ENCODE measurements around the gene MAEA.

The MAEA gene

DNA sequence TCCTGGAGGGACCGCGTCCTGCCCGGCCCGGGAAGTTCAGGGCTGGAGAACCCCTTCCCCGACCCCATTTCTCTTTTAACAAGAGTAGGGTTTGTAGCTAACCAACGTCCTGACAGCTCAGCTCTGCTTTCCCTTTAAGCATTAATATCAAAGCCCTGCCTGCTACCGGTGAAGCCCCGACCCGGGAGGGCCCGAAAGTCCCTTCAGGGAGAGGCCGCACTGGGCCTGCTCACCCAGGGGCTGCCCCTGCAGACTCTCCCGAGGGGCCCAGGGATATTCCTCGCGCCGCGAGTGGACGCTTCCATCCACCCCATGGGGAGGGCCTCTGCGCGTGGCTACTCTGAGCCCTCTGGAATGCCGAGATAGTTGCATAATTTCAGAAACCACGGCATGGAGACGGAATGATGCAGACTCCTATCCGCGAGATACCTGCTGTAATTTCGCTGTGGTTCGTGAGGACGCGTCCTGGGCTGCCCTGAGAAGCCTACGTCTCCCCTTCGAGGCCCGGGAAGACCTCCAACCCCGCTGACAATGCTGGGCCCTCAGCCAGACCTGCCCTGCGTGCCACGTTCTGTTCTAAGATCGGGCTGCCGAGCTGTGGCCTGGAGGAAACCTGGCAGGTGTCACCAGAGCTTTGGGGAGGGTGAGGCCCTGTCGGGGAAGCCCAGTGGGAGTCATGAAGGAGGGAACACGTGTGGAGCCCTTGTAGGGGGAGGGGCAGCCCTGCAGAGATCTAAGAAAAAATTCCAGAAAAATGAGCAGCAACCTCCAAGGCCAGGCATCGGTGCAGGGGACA lies 39.8 kb upstream of the MAEA start:
- peak in 1 of 56 donors; percentile 57 for DNase-seq

DNA sequence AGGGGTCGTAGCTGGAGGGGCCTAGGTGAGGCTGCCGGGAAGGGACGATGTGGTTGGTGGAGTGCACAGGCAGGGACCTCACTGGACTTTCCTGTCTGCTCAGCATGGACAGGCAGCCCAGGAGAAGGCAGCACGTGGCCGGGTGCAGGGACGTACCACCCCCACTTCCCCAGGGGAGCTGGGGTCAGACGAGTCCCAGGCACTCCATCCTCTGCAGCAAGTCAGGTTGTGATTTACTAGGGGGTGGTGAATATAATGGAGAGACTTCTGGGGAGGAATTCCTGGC lies 39.2 kb upstream of the MAEA start:
- no peak for DNase-seq

DNA sequence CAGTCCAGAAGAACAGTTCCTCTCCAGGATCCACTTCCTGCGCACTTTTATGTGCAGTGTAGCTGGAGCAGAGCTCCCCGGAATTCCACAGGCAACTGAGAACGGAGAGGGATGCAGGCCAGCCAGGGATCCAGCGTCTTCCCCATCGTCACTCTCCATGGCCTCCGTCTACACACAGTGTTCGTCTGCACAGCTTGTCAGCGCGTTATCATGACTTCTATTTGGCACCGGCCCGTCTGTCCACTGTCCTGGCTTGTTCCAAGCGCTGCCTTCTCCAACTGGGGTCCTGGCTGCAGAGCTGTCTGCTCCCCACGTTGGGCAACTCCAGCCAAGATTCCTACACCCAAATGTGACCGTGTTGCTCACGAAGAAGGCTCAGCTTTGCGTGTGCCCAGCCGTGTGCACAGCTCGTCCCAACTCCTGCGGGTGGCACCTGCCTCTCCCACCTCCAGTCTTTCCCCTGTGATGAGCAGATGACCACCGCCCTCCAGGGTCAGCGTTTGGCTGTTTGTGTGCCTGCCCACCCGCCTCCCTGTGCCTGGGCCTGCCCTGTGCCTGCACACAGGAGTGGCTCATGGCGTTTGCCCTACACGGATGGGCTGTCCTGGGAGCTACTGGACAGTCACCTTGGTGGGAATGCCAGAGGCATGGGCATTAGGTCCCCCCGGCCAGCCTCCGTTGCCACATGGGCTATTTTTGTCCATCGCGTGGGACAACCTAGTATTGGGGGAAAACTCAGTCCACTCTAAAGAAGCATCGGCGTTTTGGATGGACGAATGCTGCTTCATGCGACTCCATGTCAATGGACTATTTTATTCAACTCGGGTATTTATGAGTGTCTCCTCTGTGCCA lies 38.5 kb upstream of the MAEA start:
- DNase-seq, result no peak

DNA sequence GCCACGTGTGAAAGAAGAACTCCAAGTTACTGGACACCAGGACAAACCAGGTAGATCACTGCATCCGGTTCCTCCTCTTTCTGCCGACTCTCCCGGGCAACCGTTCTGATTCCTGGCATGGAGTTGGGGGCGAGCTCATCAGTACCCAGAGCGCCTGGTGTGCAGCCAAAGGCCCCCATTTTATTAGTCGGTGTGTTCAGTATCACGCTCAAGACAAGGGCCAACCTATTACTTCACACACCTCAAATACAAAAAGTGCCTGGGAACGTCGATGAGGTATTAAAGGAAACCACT lies 38.0 kb upstream of the MAEA start:
- no peak for DNase-seq

DNA sequence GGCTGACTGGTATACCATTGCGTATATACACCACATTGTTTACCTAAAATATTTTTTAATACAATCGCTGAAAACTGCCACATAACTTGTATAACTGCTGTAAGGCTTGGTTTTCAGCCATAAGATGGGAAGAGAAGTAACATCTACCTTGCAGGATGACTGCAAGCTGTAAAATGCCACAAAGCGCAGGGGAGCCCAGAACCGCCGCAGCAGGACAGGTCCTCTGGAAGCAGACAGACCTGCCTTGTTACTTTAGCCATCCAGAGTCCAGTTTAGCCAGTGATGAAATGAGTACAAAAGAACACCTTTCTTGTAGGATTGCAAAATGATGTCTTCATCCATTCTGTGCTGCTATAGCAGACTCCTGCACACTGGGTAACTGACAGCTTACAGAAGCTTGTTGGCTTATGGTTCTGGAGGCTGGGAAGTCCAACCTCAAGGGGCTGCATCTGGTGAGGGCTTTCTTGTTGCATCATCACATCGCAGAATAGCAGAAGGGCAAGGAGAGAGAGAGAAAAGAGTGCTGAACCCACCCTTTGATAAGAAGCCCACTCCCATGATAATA lies 36.7 kb upstream of the MAEA start:
- DNase-seq, result no peak

DNA sequence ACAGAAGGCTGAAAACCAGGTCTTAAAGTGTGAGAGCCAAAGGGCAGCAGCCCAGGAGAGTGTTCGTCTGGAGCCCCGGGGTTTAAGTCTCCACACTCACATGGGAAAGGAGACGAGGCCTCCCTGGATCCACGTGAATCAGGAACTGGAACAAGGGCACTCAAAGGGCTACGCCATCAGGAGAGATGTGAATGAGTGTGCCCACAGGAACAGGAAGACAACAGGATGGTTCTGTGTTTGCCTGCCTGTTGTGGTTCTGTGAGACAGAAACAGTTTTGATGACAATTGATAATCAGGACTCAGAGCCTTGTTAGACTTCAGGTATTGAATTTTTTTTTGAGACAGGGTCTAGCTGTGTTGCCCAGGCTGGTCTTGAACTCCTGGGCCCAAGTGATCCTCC lies 35.9 kb upstream of the MAEA start:
- no peak for DNase-seq

DNA sequence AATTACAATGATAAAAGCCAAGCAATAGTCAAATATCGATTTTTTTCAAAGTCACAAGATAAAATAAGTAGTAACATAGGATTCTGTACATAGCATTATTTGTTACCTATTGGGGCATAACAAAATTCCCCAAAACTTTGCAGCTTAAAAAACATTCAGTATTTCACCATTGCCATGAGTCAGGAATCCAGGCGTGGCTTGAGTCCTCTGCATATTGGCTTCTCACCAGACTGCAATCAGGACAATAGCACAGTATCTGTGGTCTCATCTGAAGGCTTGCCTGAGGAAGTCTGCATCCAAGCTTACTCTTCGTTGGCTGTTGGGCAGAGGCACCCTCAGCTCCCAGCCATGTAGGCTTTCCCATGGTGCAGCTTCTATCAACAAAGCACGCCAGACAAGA lies 34.5 kb upstream of the MAEA start:
- DNase-seq, result no peak

DNA sequence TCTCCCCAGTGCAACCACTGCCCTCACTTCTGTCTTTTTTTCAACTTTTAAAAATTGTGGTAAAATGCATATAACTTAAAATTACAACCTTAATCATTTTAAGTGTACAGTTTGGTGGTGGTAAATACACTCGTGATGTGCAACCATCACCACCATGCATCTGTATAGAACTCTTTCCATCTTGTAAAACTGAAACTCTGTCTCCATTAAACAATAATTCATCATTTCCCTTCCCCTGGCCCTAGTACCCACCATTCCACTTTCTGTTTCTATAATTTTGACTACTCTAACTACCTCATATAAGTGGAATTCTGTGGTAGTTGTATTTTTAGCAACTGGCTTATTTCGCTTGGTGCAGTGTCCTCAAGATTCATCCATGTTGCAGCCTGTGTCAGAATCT lies 34.0 kb upstream of the MAEA start:
- DNase-seq, result no peak

DNA sequence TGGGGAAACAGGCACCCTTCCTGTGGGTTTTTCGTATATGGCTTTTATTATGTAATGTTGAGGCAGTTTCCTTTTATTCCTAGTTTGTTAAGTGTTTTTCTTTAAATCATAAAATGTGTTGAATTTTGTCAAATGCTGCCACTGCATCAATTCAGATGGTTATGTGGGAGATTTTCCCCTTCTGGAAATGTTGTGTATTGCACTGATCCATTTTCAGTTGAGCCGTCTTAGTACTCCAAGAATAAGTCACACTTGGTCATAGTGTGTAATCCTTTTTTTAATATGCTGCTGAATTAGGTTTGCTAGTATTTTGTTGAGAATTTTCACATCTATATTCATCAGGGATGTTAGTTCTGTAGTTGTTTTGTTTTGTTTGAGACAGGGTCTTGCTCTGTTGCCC lies 31.2 kb upstream of the MAEA start:
- no peak for DNase-seq

DNA sequence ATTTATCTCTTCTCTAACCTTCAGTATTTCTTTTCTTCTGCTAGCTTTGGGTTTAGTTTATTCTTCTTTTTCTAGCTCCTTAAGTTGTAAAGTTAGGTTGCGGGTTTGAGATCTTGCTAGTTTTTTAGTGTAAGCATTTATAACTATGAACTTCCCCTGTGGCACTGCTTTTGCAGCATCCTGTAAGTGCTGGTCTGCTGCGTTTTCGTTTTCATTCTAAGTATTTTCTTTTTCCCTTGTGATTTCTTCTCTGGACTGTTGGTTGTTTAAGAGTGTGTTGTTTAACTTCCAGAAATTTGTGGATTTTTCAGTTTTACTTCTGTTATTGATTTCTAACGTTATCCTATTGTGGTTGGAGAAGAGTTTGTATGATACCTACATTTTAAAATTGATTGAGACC lies 29.7 kb upstream of the MAEA start:
- no peak for DNase-seq

DNA sequence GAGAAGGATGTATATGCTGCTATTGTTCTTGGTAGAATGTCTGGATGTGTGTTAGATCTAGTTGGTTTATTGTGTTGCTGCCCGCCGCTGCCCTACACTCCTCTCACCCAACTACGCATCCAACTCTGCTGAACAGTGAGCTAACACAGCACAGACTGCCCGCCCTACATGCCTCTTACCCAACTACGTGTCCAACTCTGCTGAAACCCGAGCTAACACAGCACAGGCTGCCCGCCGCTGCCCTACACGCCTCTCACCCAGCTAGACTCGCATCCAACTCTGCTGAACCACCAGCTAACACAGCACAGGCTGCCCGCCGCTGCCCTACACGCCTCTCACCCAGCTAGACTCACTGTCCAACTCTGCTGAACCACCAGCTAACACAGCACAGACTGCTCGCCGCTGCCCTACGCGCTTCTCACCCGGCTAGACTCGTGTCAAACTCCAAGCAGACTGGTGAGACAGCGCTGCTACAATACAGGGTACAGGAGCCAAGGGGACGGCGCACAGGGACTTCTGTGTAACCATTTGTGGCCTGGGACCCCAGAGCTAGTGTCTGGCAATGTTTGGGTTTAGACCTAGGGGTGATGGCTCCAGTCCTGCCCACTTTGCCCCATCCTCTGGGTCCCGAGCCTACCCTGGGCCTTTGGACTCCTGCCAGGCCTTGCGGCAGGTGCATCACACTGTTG lies 29.1 kb upstream of the MAEA start:
- DNase-seq, result no peak

DNA sequence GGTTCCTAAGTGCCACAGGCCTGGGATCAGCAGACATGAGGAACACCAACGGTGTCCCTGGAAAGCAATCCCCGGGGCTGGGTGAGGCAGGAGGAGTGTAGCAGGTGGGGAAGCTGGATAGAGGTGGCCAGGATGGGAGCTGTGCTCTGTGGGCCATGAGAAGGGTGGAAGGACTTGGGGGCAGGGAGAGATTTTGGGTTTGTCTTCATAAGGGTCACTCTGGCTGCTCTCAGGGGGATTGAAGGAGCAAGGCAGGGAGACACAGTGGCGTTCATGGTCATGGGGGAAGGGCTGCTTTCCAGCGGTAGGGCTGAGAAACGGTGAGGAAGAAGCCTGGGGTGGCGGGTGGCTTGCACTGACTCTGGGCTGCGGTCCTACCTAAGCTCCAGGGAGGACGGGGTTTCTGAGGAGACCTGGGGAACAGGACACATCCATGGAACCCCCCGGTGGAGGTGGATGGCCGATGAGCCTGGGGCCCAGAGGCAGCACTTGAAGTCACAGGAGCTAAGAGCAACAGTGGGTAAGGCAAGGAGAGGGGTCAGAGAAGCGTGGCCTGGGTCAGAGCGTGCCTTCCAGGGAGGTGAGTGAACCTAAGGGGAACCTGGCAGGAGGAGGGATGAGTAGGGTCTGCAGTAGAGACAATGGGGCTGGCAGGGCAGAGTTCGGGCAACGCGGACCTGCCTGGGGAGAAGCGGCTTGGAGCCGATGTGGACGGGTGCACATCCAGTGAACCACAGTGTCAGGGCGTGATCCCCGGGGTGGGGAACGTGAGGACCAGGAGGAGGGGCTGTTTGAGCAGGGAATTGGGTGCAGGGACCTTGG lies 28.4 kb upstream of the MAEA start:
- DNase-seq, result no peak

DNA sequence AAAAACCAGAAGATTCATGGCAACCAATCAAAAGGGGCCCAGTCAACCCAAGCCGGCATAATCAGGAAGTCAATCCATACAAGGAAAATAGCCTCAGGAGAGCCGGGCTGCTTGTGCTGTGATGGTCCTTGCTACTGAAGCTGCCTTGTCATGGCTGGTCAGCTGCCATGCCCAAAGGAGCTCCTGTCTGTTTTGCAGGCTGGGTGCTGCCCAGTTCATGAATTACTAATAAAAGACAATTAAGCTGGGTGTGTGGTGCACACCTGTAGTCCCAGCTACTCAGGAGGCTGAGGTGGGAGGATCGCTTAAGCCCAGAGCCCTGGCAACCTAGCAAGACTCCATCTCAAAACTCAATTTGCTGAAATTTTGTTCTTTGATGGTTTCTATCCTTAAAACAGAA lies 24.7 kb upstream of the MAEA start:
- no peak for DNase-seq

DNA sequence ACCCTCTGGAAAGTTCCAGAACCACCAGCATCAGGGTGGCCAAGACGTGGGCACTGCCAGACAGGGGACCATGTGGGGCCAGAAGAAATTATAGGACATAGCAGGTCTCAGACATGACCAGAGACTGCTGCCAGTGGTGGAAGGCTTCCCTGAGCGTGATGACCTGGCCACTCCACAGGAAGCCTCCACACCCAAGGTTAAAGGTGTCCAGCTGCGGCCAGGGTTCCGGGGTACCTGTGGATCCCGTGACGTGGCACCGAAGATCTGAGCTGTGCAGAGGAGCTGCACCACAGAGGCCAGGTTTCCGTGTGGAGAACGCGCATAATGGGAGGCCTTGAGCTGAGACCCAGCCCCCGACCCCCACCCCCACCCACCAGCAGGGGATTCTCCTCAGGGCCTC lies 24.3 kb upstream of the MAEA start:
- DNase-seq, result no peak

DNA sequence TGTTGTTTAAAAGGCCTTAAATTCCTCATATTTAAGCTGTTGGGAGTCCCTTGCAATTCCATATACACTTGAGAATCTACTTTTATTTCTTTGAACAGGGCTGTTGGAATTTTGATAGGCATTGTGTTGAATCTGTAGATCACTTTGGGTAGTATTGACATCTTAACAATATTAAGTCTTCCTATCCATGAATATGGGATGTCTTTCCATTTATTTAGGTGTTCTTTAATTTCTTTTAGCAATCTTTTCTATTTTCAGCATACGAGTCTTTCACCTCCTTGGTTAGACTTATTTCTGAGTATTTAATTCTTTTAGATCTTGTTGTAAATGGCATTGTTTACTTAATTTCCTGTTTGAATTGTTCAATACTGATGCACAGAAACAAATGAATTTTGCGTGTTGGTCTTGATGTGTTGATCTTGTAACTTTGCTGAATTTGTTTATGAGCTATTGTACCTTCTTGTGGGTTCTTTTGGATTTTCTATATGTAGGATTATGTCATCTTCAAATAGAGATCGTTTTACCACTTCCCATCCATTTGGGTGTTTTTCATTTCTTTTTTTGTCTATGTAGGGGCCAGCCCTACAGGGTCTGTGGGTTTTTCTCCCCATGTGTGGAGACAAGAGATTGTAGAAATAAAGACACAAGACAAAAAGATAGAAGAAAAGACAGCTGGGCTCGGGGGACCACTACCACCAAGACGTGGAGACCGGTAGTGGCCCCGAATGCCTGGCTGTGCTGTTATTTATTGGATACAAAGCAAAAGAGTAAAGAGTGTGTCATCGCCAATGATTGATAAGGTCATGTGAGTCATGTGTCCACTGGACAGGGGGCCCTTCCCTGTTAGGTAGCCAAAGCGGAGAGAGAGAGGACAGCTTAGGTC lies 22.6 kb upstream of the MAEA start:
- no peak for DNase-seq

DNA sequence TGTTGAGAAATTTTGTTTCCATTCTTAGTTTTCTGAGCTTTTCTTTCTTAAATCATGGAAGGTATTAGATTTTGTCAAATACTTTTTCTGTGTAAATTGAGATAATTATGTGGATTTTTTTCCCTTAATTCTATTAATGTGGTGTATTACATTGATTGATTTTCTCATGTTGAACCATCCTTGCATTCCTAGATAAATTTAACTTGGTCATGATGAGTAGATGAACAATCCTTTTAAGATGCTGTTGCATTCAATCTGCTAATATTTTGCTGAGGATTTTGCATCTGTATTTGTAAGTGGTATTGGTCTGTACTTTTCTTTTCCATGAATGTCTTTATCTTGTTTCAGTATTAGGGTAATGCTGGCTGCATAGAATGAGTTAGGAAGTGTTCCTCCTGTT lies 20.5 kb upstream of the MAEA start:
- DNase-seq, result no peak

DNA sequence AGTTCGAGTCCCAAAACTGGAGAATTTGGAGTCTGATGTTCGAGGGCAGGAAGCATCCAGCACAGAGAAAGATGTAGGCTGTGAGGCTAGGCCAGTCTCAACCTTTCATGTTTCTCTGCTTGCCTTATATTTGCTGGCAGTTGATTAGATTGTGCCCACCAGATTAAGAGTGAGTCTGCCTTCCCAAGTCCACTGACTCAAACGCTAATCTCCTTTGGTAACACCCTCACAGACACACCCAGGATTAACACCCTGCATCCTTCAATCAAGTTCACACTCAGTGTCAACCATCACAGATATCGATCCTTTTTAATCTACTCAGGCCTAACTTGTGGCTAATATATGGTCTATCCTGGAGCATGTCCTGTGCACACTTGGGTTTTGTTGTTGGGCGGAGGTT lies 18.0 kb upstream of the MAEA start:
- DNase-seq, result no peak

DNA sequence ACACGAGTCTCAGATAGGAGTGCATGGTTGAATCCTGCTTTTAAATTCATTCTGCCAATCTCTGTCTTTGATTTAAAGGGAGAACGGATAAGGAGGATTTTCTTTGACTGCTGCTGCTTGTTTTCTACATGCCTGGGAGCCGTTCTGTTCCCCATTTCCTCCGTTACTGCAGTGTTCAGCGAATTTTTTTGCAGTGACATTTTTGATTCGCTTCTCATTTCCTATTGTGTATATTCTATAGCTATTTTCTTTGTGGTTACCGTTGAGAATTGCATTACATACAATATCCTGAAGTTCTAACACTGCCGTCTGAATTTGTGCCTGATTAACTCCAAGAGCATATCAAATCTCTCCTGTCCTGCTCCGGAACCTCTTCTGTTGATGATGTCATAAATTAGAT lies 14.8 kb upstream of the MAEA start:
- DNase-seq, result no peak

DNA sequence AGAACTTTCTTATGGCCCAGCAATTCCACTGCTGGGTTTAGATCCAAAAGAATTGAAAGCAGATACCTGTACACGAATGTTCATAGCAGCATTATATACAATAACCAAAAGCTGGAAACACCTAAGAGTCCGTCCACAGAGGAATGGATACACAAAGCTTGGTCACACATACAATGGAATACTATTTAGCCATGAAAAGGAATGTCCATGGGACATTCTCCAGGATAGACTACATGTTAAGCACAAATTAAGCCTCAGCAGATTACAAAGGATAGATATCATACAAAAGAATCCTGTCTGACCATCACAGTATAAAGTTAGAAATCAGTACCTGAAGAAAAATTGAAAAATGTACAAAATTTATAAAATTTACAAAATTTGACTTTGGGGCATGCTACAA lies 12.7 kb upstream of the MAEA start:
- no peak for DNase-seq
